T-helper 9 cell (primary cell): ENCODE measurements around the gene DHRS2.
"Not testable (repeated sequence)": the region's sequence is repeated elsewhere in the genome, so short reads cannot be mapped to it uniquely, and the experiment has no call there.

Experiments
- DNase-seq: peaks from one replicate; pipeline ENCODE4 v3.0.0-alpha.2; 2020

DHRS2 gene

DNA sequence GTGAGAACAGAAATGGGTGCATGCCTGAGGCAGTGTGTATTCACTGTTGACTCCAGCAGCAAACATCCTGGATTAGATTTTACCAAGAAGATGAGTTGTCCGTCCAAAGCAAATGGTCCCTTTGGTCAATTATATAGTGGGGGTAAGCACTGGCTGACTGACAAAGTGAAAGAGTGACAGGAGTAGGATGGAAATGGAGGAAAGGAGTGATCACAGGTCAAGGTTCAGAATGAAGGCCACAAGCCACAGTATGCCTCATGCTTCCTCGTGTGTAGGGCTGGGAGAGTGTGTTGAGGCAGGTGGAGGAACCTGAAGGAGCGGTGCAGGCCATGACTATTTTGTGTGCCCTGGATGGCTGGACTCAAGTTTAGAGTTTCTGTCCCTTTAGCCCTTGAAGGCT is 14.3 kb downstream of the DHRS2 start:
- DNase-seq: no peak

DNA sequence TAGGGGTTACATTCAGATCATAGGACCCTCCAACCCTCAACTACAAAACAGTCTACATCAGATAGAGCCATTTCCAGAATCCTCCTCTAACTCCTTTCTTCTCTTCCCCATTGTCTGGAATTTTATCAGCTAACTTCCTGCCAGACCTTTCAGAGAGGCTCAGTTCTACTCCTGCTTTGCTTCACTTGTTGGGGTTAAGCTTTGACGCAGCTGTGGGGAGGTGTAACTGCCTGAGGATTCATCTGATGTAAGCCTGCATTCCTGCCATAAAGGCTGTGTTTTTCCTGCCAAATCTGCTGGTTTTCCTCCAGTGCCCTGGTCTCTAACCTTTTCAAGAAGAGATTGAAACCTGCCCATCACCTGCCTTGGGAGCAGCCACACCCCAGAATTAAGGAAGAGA is 16.9 kb downstream of the DHRS2 start:
- DNase-seq: no peak

DNA sequence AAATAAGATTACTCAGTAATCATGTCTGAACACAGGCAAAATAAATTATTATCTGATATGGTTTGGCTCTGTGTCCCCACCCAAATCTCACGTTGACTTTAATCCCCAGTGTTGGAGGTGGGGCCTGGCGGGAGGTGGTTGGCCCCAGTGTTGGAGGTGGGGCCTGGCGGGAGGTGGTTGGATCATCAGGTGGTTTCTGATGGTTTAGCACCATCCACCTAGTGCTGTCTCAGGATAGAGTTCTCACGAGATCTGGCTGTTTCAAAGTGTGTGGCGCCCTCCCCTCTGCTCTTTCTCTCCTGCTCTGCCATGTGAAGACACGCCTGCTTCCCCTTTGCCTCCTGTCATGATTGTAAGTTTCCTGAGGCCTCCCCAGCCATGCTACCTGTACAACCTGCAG is 18.1 kb downstream of the DHRS2 start:
- DNase-seq: no peak

DNA sequence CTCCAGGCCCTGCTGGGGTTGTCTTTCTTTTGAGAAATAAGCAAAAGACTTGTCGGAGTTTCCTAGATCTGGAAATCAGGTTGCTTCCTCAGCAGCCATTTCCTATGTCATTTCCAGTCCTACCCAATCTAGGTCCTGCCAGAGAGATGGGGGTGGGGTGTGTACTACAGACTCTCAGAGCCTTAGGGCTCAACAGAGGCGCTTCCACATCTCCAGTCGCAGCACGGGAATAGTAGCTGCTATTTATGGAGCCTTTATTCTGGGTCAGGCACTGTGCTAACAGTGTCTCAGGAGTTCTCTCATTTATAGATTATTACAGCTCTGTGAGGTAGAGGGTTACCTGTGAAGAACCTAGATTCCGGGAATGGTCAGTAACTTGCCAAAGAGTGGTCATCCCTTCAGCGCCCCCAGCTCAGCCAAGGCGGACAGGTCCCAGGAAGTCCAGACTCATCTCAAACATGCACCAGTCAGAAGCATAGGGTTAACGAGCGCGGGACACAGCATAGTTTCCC is 21.9 kb downstream of the DHRS2 start:
- DNase-seq: no peak

DNA sequence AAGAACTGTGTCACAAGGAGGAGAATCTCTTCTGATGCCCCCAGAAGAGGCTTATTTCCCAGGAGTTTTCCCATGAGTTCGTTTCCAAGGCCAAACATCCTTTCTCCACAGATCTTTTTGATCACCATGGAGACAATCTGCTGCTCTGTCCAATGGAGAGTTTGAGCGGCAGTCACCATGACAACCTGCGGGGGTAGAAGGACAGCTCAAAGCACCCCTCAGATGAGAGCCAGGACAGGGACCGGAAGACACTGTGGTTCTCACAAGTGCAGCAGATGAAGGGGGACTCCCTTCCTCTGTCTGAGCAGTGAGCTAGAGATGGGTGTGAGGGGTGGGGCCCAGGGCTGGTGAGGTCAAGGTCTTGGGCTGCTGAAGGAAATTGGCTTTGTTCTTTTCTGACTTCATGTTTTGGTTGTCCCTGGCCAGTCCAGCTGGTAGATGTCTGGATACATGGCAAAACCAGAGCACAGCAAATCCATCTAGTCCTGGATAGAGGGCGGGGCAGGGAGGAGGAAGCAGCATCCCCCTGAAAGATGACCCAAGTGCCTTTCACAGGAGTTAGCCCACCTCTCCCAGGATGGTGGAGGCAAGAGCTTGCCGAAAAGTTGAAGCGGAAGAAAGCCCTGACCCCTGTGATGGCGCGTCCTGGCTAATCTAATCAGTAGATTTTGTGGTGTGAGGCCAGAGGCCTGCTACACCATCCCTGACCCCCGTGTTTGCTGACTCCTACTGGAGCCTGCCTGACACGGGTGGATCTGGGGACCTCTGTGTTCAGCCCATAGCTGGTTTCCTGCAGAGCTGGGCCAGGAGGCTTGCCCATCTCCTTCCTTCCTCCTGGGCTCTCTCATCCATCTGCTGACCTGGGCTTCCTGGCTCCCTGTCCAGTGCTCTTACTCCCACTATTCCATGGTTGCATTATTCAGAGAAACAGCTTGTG is 24.4 kb downstream of the DHRS2 start:
- no peak for DNase-seq

DNA sequence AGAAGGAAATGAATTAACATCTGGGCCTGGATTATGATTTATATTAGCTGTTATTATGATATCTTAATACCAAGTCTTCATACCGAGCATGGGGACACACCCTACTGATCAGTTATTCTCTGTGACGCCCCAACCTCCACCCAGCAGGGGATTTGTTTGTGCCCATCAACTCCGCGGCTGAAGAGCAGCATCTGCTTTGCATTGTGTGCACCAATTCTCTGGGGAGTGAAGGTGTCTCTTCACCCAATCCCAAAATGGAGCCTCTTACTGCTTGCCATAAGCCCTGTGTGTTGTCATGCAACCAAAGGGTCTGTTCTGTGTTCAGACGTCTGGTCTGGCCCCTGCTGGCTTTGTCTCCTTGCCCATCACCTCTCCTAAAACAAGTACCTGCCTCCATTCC is 25.4 kb downstream of the DHRS2 start:
- DNase-seq: no peak

DNA sequence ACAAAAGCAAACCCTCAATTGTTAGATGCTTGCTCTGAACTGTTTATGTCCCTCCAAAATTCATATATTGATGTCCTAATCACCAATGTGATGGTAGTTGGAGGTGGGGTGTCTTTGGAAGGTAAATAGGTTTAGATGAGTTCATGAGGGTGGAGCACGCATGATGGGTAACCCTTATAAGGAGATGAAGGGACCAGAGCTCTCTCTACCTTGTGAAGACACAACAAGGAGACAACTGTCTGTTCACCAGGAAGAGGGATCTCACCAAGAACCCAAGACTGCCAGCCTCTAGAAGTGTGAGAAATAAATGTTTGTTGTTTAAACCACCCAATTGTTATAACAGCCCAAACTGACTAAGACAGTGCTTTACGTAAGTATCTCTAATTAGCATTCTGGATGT is 27.0 kb downstream of the DHRS2 start:
- DNase-seq: no peak

DNA sequence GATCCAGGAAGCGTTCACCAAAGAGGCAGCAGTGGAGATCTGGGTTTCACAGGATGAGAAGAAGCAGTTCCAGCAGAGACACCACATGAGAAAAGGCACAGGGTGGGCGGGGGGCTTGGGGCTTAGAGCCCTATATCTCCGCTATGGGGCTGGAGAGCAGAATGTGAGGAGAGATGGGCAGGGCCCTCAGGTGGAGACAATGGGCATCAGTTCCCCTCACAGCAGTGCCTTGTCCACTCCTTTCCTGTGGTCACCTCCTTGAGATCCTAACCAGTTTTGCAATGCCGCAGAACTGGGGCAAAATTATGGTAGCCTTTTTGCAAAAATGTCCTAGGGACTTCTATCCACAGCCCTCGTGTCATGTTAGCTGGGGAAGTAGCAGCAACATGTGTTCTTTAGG is 27.5 kb downstream of the DHRS2 start:
- DNase-seq: no peak

DNA sequence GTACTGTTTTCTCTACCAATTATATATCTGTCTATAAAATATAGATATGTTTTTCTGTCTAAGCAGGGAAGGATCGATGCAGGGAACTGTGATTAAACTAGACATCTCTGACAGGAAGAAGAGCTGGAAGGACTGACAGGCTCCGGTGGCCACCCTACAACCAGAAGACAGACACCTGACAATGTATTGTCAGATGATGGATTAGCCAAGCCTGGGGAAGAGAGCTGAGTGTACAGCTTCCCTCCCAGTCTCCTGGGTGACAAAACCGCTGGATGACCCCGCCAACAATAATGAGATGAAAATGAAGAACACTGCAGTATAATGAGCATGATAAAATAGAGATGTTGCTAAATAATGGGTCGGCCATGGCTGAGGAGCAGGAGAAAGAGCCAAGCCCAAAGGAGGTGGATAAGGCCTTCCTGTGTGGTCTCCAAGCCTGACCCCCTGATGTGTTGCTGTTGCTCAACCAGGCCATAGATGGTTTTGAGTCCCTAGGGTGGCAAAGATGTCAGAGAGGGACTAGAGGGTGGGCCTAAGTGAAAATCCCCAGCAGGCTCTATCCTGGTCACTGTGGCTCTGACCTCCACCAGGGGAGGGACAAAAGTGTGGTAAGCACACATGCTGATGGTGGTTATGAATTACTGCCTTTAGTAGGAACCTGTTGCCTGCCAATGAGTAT is 28.2 kb downstream of the DHRS2 start:
- no peak for DNase-seq

DNA sequence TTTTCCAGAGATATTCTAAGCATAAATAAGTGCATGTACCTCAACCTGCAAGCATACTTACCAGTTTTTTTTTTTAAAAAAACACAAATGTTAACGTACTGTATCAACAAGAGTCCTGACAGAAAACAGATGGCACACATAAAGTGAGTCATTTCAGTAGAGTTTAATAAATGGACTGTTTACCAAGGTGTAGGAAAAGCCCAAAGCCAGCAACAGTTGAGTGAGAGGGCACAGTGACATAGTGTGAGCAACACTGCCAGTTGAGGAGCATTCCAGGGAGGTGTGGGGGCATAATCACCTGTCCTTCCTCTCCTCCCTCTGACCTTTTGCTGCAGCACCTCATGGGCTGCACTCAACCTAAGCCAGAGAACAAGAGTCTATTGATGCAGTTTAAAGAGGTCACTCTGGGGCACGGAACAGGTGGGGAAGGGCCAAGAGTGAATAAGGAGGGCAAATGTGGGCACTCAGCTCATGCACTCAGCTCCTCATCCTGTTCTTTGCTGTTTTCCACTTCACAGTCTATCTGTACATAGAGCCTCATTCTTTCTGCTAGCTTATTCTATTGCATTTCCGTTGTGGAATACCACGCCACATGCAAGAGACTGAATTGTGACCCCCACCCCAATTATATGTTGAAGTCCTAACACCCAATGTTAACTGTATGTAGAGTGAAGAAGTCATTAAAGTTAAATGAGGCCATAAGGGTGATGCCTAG is 29.3 kb downstream of the DHRS2 start:
- no peak for DNase-seq

DNA sequence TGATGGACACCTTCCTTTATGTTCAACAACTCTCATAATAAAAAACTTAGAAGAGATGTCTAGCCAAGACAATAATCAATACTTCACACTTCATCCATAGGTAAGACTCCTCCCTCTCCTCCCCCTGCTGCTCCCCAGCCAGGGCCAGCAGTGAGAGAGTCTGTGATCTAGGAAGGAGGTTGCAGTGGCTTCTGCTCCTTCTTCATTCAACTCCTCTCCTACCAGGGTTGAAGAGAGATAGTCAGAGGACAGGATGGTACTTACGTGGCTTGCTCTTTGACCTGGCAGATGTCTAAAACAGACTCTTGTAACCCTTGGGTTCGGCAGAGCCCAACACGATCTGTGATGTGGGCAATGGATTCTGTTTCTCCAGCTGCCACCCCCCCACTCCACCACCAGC is 31.0 kb downstream of the DHRS2 start:
- no peak for DNase-seq

DNA sequence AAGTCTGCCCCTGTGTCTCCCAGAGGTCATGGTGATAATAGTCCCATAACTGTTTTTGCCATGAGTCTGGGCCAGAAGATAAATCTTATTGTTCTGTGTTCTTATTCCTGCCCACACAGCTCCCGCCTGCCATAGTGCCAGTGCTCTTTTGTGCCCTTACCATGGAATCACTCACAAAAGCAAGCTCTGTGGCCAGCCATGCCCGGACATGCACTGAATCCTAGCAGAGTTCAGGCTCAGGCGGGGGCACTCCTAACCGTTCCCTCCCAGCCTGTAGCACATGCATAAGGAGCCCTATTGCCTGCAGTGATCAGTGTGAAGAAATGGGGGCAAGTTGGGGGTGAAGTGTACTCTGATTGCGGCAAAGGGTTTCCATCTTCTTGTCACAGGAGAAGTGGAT is 33.3 kb downstream of the DHRS2 start:
- no peak for DNase-seq

DNA sequence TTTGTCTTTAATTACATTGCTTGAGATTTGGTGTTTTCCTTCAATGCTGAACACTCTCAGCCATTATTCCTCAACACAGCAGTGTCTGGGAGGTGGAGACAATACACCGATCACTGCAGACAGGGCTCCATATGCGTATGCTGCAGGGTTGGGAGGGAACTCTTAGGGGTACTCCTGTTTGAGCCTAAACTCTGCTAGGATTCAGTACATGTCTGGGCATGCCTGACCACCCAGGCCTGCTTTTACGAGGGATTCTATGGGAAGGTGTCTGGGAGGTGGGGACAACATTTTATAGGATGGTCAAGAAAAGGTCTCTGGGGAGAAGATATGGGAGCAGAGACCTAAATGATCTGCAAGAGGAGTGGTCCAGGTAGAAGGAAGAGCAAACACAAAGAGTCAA is 34.3 kb downstream of the DHRS2 start:
- no peak for DNase-seq

DNA sequence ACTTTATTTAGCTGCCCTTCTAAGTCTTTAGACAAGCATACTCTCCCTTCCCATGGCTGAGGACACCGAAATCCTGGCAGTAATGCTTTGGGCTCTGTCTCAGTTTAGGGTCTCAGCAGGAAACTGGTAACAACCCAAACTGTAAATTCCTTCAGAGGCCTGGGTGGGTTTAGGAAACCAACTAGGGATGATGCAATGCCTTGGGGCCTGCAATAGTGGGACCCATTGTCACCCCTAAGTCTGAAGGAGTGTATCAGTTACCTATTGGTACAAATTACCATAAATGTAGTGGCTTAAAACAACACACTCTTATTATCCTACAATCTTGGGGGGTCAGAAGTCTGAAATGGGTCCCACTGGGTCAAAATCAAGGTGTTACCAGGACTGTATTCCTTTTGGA is 36.0 kb downstream of the DHRS2 start:
- DNase-seq: no peak

DNA sequence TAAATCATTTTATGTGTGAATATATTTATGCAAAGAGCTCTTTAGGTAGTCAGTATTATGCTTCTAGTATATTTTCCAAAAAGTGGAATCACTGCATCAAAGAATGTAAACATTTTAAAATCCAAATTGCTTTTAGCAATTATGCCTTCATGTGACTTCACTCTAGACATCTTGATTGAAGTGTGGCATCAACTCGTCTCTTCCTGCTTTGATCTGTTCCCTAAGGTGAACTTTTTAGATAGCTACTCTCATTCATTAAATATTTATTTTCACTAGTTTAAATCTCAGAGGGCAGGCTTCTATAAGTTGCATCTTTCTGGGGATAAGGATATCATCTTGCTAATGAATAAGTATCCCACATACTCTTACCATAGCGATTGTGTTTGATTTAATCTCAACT is 39.2 kb downstream of the DHRS2 start:
- no peak for DNase-seq

DNA sequence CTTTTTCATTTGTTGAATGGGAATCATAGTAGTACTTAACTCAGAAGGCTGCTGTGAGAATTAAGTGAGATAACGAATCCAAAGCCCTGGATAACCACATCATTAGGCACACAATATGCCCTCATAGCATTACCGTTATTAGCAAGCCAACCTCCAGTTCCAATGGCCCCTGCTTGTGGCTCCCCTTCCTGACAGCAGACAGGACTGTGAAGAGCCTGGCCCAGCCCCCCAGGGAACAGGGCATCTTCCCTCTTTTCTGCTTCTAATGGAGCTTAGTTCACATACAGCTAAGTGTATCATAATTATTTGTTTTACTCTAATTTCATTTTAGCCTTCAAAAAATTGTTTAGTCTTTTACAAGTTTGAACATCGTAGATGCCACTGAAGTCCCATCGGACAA is 39.7 kb downstream of the DHRS2 start:
- no peak for DNase-seq

DNA sequence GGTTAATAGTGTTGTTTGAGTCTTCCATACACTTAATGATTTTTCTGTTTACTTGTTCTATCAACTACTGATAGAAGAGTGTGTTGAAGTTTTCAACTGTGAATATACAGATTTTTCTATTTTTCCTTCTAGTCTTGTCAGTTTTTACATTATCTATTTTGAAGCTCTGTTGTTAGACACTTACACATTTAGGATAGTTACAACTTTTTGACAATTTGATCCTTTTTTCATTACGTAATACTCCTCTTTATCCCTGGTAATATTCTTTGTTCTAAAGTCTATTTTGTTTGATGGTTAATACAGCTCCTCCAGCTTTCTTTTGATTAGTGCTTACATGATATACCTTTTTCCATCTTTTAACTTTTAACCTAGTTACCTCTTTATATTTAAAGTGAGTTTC is 45.2 kb downstream of the DHRS2 start:
- DNase-seq: no peak

DNA sequence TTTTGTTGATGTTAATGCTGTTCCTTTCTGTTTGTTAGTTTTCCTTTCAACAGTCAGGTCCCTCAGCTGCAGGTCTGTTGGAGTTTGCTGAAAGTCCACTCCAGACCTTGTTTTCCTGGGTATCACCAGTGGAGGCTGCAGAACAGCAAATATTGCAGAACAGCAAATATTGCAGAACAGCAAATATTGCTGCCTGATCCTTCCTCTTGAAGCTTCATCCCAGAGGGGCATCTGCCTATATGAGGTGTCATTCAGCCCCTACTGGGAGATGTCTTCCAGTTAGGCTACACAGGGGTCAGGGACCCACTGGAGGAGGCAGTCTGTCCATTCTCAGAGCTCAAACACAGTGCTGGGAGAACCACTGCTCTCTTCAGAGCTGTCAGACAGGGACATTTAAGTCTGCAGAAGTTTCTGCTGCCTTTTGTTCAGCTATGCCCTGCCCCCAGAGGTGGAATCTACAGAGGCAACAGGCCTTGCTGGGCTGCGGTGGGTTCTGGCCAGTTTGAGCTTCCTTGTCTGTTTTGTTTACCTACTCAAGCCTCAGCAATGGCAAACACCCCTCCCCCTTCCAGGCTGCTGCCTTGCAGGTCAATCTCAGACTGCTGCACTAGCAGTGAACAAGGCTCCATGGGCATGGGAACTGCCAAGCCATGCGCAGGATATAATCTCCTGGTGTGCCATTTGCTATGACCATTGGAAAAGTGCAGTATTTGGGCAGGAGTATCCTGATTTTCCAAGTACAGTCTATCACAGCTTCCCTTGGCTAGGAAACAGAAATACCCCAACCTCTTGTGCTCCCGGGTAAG is 53.7 kb downstream of the DHRS2 start:
- DNase-seq: not testable (repeated sequence)

DNA sequence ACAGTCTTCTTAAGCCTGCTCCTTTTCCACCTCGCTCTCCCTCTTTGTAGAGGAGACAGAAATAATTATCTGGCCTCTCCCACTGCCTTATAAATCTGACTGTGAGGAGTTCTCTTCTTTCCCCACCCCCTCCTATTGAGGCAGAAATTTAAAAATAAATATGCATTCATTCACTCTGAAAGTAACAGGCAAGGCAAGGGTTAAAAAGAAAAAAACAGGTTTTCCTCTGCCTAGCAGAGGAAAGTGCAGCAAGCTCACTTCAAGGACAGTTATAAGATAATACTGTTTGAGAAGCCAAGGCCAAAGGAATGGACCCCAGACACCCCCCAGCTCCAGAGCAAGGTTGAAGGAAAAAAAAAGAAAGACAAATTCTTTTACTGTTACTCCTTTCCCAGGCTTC is 56.3 kb downstream of the DHRS2 start:
- DNase-seq: no peak

DNA sequence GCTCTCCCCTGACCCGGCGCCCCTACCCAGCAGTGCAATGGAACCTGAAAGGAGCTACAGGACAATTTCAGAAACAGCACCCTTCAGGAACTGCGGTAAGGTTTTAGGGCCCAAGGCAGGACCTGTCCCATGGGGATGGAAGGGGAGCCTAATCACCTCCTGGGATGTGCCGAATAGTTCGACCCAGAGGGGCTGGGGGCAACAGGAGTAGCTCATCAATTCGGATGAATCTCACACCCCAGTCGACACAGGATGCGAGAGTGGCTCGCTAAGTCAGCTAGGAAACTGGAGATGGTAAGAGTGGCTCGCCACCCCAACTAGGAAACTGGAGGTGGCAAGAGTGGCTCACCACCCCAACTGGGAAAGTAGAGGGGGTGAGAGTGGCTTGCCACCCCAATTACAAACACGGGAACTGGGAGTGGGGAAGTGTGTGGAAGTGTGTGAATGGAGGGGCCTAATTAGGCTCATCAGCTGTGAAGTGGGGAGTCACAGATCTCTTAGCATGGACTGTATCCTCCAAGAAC is 57.1 kb downstream of the DHRS2 start:
- DNase-seq: no peak

DNA sequence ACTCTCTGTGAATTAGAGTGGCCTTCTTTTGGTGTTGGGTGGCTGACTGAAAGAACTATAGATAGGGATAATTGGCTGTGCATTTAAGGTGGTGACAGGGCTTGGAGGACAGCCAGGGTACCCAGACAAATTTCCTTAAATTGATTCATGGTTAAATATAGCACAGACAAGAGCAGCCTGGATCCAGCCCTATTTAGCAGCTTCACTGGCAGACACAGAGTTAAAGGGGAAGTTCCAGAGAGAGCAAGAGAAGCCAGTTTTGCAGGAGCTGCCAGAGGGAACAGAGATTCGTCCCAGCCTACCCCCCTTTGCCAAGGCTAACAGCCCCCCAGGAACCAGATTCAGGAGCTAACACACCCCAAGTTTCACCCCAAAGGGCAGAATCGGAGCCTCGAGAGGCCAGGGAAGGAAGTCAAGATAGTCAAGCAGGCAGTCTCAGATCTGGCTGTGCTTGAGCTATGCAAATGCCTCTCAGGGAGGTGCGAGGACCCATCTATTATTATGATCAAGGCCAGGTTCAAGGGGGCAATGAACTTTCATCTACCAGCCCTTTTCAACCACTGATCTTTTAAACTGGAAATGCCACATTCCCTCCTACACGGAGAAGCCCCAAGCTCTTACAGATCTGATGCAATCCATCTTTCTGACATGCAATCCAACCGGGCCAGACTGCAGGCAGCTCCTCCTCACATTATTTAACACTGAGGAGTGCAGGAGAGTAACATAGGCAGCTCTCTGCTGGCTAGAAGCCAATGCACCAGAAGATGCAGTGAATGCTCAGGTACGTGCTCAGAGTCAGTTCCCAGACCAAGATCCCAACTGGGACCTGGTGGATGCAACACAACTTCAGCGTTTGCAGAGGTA is 58.2 kb downstream of the DHRS2 start:
- DNase-seq: no peak
